Skeletal muscle tissue (tissue), 4 donors: ENCODE measurements around the gene HCK. TPM values are rescaled to one million over a fixed set of nuclear protein-coding genes. Genes with fewer than 3 reads are reported as not detected.

ENCODE experiments used
- H3K27ac ChIP-seq: one replicate; pipeline ENCODE4 v1.7.0; 2013; ENCODE audit warnings: mild to moderate bottlenecking, low read depth, low read length, inconsistent platforms
- H3K27me3 ChIP-seq, 3 donors: one replicate each; pipeline ENCODE4 v1.7.0; 2013; ENCODE audit warnings: low read length in 3 of 3; ENCODE audit not compliant: control insufficient read depth in 3 of 3, insufficient read depth in 3 of 3
- H3K36me3 ChIP-seq, 3 donors: one replicate each; pipeline ENCODE4 v1.7.0; 2013; ENCODE audit warnings: low read length in 3 of 3; ENCODE audit not compliant: control insufficient read depth in 3 of 3, insufficient read depth in 3 of 3
- H3K4me1 ChIP-seq, 3 donors: one replicate each; pipeline ENCODE4 v1.7.0; 2013; ENCODE audit warnings: low read length in 3 of 3, mild to moderate bottlenecking in 3 of 3; ENCODE audit not compliant: control insufficient read depth in 3 of 3, insufficient read depth in 3 of 3
- H3K4me3 ChIP-seq, 3 donors: one replicate each; pipeline ENCODE4 v1.7.0; 2013; ENCODE audit warnings: low read length in 3 of 3
- H3K9ac ChIP-seq, 3 donors: one replicate each; pipeline ENCODE4 v1.7.0; 2013; ENCODE audit warnings: low read length in 3 of 3, mild to moderate bottlenecking in 3 of 3, moderate library complexity in 2 of 3, low read depth in 1 of 3
- H3K9me3 ChIP-seq, 3 donors: one replicate each; pipeline ENCODE4 v1.7.0; 2013; ENCODE audit warnings: low read length in 3 of 3; ENCODE audit not compliant: control insufficient read depth in 3 of 3
- total RNA-seq: library from RNA; depleted of rRNA; stranded (reverse); fragments of >200 nt; gene quantifications from one replicate; pipeline ENCODE4 v1.2.3, GENCODE V29; 2014
- donor health status: Osteomylitis.

The HCK gene
- total RNA-seq, 1 donor from 2014 or later: 8.4 TPM

- Histone ChIP-seq H3K36me3 (no peaks in the 10 kb centered on the region), H3K27me3 (peaks cover 4 to 16% (median 7%) of the 10 kb centered on the region in 3 donors), H3K27ac (no peak overlapping the region), H3K4me1 (peaks cover 0 to 4% (median 3%) of the 10 kb centered on the region in 3 donors), H3K4me3 (no peak overlapping the region), H3K9me3 (no peaks in the 10 kb centered on the region), H3K9ac (no peak overlapping the region)
Observed at GRCh38 chr20:32071395-32072167, 19.5 kb downstream of the HCK start.

GRCh38 chr20:32072168-32072750, 20.2 kb downstream of the HCK start:
- no peaks in the 10 kb centered on the region for H3K9me3 ChIP-seq
- peaks cover 7 to 16% (median 10%) of the 10 kb centered on the region in 3 donors for H3K27me3 ChIP-seq
- peaks cover 0 to 4% (median 3%) of the 10 kb centered on the region in 3 donors for H3K4me1 ChIP-seq
- no peak overlapping the region for H3K27ac ChIP-seq
- H3K36me3 ChIP-seq: no peaks in the 10 kb centered on the region
- H3K9ac ChIP-seq: no peak overlapping the region
- H3K4me3 ChIP-seq: no peak overlapping the region

- H3K27me3 ChIP-seq: peaks cover 8 to 16% (median 10%) of the 10 kb centered on the region in 3 donors
Observed at GRCh38 chr20:32075534-32075933, 23.5 kb downstream of the HCK start.

GRCh38 chr20:32077190-32077589, 25.1 kb downstream of the HCK start:
- H3K27ac ChIP-seq: no peak overlapping the region
- H3K27me3 ChIP-seq: peaks cover 6 to 13% (median 11%) of the 10 kb centered on the region in 3 donors
- H3K4me1 ChIP-seq: no peaks in the 10 kb centered on the region
- H3K9me3 ChIP-seq: no peaks in the 10 kb centered on the region
- no peak overlapping the region for H3K9ac ChIP-seq
- H3K4me3 ChIP-seq: no peak overlapping the region
- no peaks in the 10 kb centered on the region for H3K36me3 ChIP-seq

More at GRCh38 chr20:32075534-32075933, 23.5 kb downstream of the HCK start:
- H3K9ac ChIP-seq: no peak overlapping the region
- H3K36me3 ChIP-seq: no peaks in the 10 kb centered on the region
- H3K4me3 ChIP-seq: no peak overlapping the region
- H3K9me3 ChIP-seq: no peaks in the 10 kb centered on the region
- H3K27ac ChIP-seq: no peak overlapping the region
- H3K4me1 ChIP-seq: no peaks in the 10 kb centered on the region

GRCh38 chr20:32078322-32078721, 26.3 kb downstream of the HCK start:
- no peak overlapping the region for H3K9ac ChIP-seq
- no peaks in the 10 kb centered on the region for H3K9me3 ChIP-seq
- no peaks in the 10 kb centered on the region for H3K4me1 ChIP-seq
- no peaks in the 10 kb centered on the region for H3K36me3 ChIP-seq
- peaks cover 8 to 18% (median 13%) of the 10 kb centered on the region in 3 donors for H3K27me3 ChIP-seq
- H3K4me3 ChIP-seq: no peak overlapping the region
- H3K27ac ChIP-seq: no peak overlapping the region

- no peaks in the 10 kb centered on the region for H3K36me3 ChIP-seq
- H3K27me3 ChIP-seq: peaks cover 9 to 21% (median 12%) of the 10 kb centered on the region in 3 donors
- no peak overlapping the region for H3K4me3 ChIP-seq
- no peaks in the 10 kb centered on the region for H3K4me1 ChIP-seq
- H3K9ac ChIP-seq: no peak overlapping the region
- no peak overlapping the region for H3K27ac ChIP-seq
- no peaks in the 10 kb centered on the region for H3K9me3 ChIP-seq
Observed at GRCh38 chr20:32078791-32079190, 26.7 kb downstream of the HCK start.

- Histone ChIP-seq H3K27me3 (peaks cover 12 to 15% (median 15%) of the 10 kb centered on the region in 3 donors), H3K36me3 (no peaks in the 10 kb centered on the region), H3K4me3 (no peak overlapping the region), H3K4me1 (no peaks in the 10 kb centered on the region), H3K9me3 (no peaks in the 10 kb centered on the region), H3K27ac (no peak overlapping the region), H3K9ac (no peak overlapping the region)
Observed at GRCh38 chr20:32079655-32080109, 27.6 kb downstream of the HCK start.

- peaks cover 12 to 15% (median 15%) of the 10 kb centered on the region in 3 donors for H3K27me3 ChIP-seq
- H3K9me3 ChIP-seq: no peaks in the 10 kb centered on the region
- no peak overlapping the region for H3K4me3 ChIP-seq
- no peaks in the 10 kb centered on the region for H3K4me1 ChIP-seq
- H3K36me3 ChIP-seq: no peaks in the 10 kb centered on the region
- no peak overlapping the region for H3K9ac ChIP-seq
- H3K27ac ChIP-seq: no peak overlapping the region
Observed at GRCh38 chr20:32080783-32081182, 28.7 kb downstream of the HCK start.

GRCh38 chr20:32083469-32083868, 31.4 kb downstream of the HCK start:
- no peak overlapping the region for H3K4me3 ChIP-seq
- no peaks in the 10 kb centered on the region for H3K9me3 ChIP-seq
- H3K27me3 ChIP-seq: peaks cover 8 to 15% (median 12%) of the 10 kb centered on the region in 3 donors
- no peak overlapping the region for H3K9ac ChIP-seq
- H3K36me3 ChIP-seq: no peaks in the 10 kb centered on the region
- H3K4me1 ChIP-seq: no peaks in the 10 kb centered on the region
- H3K27ac ChIP-seq: no peak overlapping the region

- Histone ChIP-seq H3K4me3 (no peak overlapping the region), H3K4me1 (no peaks in the 10 kb centered on the region), H3K9me3 (no peaks in the 10 kb centered on the region), H3K27me3 (peaks cover 3 to 12% (median 10%) of the 10 kb centered on the region in 3 donors), H3K9ac (no peak overlapping the region), H3K27ac (no peak overlapping the region), H3K36me3 (no peaks in the 10 kb centered on the region)
Observed at GRCh38 chr20:32087070-32087469, 35.0 kb downstream of the HCK start.
